Activated T-helper 1 cell treated with anti-CD3 and anti-CD28 coated beads, Interleukin-2, amount 50 U/mL, for 16 hours (primary cell): ENCODE data around the gene SCGN.

Experiments
- DNase-seq, 2 donors: peaks; one replicate each; pipeline ENCODE4 v3.0.0-alpha.2; 2020; ENCODE audit warnings: low read depth in 1 of 2, low spot score in 1 of 2

Gene SCGN

GRCh38 chr6:25640446-25640845 lies 11.6 kb upstream of the SCGN start:
- no peak for DNase-seq

GRCh38 chr6:25640891-25641290 lies 11.1 kb upstream of the SCGN start:
- no peak for DNase-seq

GRCh38 chr6:25641377-25641776 lies 10.6 kb upstream of the SCGN start:
- DNase-seq, result no peak

- no peak for DNase-seq
Observed at GRCh38 chr6:25641940-25642666, 9.9 kb upstream of the SCGN start.

- no peak for DNase-seq
Observed at GRCh38 chr6:25642667-25643328, 9.2 kb upstream of the SCGN start.

DNA sequence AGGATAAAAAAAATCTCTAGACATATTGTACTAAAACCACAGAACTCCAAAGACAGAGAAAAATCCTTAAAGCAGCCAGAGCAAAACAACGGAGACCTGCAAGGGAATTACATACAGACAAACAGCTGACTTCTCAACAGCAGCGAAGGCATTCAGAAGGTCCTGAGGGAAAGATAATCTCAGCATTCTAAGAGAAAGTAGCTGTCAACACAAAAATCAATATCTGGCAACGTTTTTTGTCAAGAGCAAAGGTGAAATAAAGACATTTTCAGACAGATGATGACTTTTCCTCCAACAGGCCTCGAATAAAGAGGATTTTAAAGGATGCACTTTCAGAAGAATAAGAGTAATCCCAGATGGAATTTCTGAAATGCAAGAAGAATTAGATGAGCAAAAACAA lies 6.1 kb upstream of the SCGN start:
- DNase-seq, result no peak

GRCh38 chr6:25649611-25650010 lies 2.4 kb upstream of the SCGN start:
- DNase-seq, result no peak

- no peak for DNase-seq
Observed at GRCh38 chr6:25655723-25656122, 3.7 kb downstream of the SCGN start.

DNA sequence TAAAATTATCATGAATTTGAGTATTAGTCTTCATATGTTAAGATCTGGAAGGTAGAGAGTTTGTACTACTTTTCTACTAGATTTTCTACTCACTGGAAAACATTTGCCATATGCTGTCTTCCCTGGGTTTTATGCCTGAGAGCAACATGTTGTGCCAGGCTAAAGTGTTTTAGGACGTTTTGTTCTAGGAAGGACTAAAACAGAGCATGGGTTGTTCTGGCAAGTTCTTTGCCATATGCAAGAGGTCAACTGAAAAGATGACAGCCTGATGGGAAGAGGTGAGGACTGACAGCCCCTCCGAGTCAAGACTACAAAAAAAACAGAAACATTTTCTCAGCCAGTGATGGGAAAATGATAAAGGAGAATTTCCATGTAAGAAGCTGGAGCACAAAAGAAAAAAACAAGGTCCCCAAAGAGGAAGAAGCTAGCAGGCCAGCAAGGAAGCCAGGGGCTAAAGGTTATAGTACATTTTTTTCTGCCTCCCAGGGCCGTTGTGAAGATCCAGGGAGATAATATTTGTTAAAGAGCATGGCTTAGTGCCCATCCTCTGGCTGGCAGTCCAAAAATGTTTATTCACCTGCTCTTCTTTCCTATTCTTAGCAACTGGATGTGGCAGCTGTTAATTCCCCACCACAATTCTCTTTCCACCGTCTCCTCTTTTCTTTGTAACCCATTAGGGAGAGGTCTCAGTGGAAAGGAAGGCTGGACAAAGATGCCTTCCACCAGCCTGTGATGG lies 7.8 kb downstream of the SCGN start:
- no peak for DNase-seq

GRCh38 chr6:25660512-25660911 lies 8.5 kb downstream of the SCGN start:
- DNase-seq, result no peak

GRCh38 chr6:25661129-25661779 lies 9.2 kb downstream of the SCGN start:
- no peak for DNase-seq

DNA sequence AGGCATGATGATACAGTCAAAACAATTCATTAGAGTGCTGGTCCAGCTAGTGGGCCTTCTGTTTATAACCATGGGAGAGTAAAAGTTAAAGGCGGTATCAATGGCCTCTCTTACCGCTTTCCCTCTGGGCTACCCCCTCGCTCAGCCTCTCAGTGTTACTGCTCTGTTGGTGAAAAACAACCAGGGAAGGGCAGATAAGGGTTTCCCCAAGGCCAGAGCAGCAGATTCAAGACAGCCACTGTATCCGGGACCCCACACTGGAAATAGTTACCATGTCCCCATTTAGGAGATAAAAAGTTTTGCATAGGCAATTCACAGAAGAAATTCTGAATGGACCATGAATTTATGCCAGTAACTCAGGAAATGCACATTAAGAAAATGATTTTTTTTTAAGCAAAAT lies 13.4 kb downstream of the SCGN start:
- DNase-seq, result no peak

- no peak for DNase-seq
Observed at GRCh38 chr6:25669413-25669812, 17.4 kb downstream of the SCGN start.

GRCh38 chr6:25670208-25670607 lies 18.2 kb downstream of the SCGN start:
- DNase-seq, result no peak

- DNase-seq, result no peak
Observed at GRCh38 chr6:25670793-25671513, 18.9 kb downstream of the SCGN start.

GRCh38 chr6:25671652-25672051 lies 19.6 kb downstream of the SCGN start:
- no peak for DNase-seq

GRCh38 chr6:25675167-25675566 lies 23.2 kb downstream of the SCGN start:
- DNase-seq, result no peak

- no peak for DNase-seq
Observed at GRCh38 chr6:25676775-25677174, 24.8 kb downstream of the SCGN start.

GRCh38 chr6:25681848-25682247 lies 29.8 kb downstream of the SCGN start:
- DNase-seq, result no peak

GRCh38 chr6:25682324-25682723 lies 30.3 kb downstream of the SCGN start:
- no peak for DNase-seq

GRCh38 chr6:25684565-25684964 lies 32.5 kb downstream of the SCGN start:
- no peak for DNase-seq
